ENCODE data around the gene TMUB1. TPM values are rescaled to one million over a fixed set of nuclear protein-coding genes. Genes with fewer than 3 reads are reported as not detected.
A peak's percentile ranks its signal among the peaks of the same experiment; 100 is the strongest.

TMUB1 gene
- total and polyA plus RNA-seq, 9 of the 15 experiments (the other 6 are each of a cell fraction or from before 2014, with no cell fraction given), result 0.14 to 241 (median 74.1) TPM

- TF ChIP-seq FOXK2 (conservative IDR thresholded peaks at IDR 0.05 in 1 of 2, IDR thresholded peaks at IDR 0.05 in 1 of 2; ENCODE audit: low read depth in 2 of 2) (no peak), THAP7 (CRISPR knock-in tag; IDR thresholded peaks at IDR 0.05) (no peak), SAP30 (IDR thresholded peaks at IDR 0.05; ENCODE audit: borderline replicate concordance, insufficient read depth, low read depth, low read length, poor library complexity, severe bottlenecking) (peak; percentile 88), ZNF347 (CRISPR knock-in tag; IDR thresholded peaks at IDR 0.05; ENCODE audit: low read depth) (no peak), POU5F1 (IDR thresholded peaks at IDR 0.05; ENCODE audit: borderline replicate concordance, low read depth, low read length, partially characterized antibody) (no peak), MTF1 (CRISPR knock-in tag; IDR thresholded peaks at IDR 0.05; ENCODE audit: borderline replicate concordance) (no peak), BACH1 (tag; IDR thresholded peaks at IDR 0.05) (no peak), TRIM24 (IDR thresholded peaks at IDR 0.05) (no peak), USF2 (CRISPR knock-in tag; IDR thresholded peaks at IDR 0.05) (no peak), PHB2 (IDR thresholded peaks at IDR 0.05; ENCODE audit: low read depth) (no peak), OTX1 (CRISPR knock-in tag; IDR thresholded peaks at IDR 0.05) (0 out of 2 replicates have a peak, but pooled peaks have one; percentile 40), ZNF696 (CRISPR knock-in tag; conservative IDR thresholded peaks at IDR 0.05) (no peak), HSF4 (CRISPR knock-in tag; IDR thresholded peaks at IDR 0.05; ENCODE audit: borderline replicate concordance) (no peak), DEAF1 (CRISPR knock-in tag; IDR thresholded peaks at IDR 0.05) (no peak), RBM22 (IDR thresholded peaks at IDR 0.05; ENCODE audit: low read depth, low read length, poor library complexity, severe bottlenecking) (no peak), ARID1B (IDR thresholded peaks at IDR 0.05) (no peak), ZBTB5 (IDR thresholded peaks at IDR 0.05) (no peak), GTF2F1 (IDR thresholded peaks at IDR 0.05; ENCODE audit: low read depth, low read length) (no peak), PRMT5 (CRISPR knock-in tag; IDR thresholded peaks at IDR 0.05) (no peak), CEBPB (tag; IDR thresholded peaks at IDR 0.05) (no peak), THRA (IDR thresholded peaks at IDR 0.05) (no peak), SMARCA5 (IDR thresholded peaks at IDR 0.05) (no peak; the same call in 1 of the 2 replicates)
Observed at GRCh38 chr7:151087245-151088018, 4.1 kb upstream of the TMUB1 start (continued).

All from K562 (cell line).